ENCODE measurements around the gene PDZRN4. TPM values are rescaled to one million over a fixed set of nuclear protein-coding genes. Genes with fewer than 3 reads are reported as not detected.

The PDZRN4 gene
- polyA plus RNA-seq, 1 donor: 6.6 TPM

- DNase-seq: peak; percentile 30
Observed at GRCh38 chr12:41362510-41362909, 174.4 kb downstream of the PDZRN4 start.

DNA sequence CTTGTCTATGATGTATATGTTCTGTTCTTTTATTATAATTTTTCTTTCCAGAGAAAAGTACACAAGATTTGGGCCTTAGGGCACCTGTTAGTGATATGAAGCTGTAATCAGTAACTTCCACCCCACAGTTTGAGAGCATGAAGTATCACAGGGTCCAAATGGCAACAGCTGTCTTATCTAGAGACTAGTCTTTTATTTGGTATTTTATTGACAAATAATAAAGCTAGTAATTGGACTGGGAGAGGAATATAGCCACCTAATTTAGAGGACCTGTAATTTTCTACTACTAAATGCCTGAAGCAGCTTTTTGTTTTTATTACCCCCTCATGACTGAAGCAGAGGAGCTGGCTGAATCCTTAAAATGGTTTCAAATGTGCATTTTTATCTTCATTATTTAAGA lies 174.8 kb downstream of the PDZRN4 start:
- no peak for DNase-seq

DNA sequence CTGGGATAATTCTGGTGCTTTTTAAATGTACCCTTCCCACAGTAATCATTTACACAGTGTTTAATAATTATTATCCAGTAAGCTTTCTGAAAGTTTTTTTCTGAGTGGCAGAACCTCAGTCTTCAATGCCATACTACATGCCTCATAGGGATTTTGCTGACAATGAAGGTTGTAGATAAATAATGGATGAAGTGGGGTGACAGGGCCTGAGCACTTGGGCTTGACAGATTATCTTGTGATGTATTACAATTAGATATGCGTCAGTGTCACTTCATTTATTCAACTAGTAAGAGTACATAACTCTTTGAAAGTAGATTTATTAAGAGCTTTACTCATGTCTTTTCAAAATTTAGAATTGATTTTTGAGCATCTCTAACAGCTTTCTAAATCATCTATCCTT lies 176.1 kb downstream of the PDZRN4 start:
- DNase-seq: no peak

DNA sequence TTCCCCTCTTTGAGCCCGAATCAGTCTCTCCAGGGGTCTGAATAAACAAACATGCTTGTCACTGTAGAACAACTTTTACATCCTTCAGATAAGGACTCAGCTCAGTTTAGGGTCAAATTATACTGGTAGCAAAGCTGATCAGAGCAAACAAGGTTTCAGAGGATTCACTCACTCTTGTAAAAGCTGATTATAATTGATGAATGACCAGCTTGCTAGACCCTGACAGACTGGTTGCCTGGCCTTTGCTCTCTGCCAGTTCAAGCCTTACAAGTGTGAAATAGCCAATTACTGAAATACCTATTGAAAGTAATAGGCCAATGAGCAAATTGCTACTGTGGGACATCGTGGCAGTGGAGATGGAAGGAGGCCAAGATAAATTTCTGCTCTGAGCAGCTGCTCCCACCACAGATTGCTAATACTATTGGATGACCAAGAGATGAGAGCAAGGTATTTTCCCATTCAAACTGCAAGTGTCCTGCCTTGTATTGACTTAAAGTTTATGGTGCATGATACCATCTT lies 177.6 kb downstream of the PDZRN4 start:
- DNase-seq: peak; percentile 11

DNA sequence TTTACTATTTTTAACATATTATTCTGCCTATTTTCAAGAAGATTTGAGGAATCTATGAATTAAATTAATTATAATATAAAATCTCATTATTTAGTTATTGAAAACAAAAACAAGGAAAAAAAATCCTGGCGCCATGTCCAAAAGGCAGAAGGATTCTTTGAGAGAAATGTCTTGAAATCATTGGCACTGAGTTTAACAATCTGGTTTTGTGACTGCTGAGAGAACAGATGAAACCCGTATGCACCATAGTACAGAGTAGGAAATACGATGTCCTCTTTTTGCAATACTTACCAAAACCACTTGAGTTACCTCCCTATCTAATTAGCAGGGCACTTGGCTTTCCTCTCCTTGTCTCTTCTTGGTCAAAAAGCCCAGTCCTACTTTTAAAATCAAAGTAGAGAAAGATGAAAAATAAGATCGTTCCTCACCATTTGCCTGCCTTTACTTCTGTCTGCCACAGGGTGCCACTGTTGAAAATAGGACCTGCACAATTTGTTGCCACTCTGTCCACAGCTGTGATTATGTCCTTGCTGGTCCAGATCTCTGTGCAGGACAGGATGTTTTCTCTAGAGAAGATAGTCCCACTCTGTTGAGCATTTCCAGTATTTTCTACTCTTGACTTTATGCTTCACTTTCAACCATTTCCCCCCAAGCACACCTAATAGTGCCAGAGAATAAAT lies 179.7 kb downstream of the PDZRN4 start:
- DNase-seq: no peak

GRCh38 chr12:41380878-41381277 lies 192.8 kb downstream of the PDZRN4 start:
- DNase-seq: no peak

GRCh38 chr12:41402801-41403200 lies 214.7 kb downstream of the PDZRN4 start:
- no peak for DNase-seq

GRCh38 chr12:41407232-41407799 lies 219.2 kb downstream of the PDZRN4 start:
- DNase-seq: no peak

GRCh38 chr12:41409628-41410027 lies 221.5 kb downstream of the PDZRN4 start:
- DNase-seq: no peak

DNA sequence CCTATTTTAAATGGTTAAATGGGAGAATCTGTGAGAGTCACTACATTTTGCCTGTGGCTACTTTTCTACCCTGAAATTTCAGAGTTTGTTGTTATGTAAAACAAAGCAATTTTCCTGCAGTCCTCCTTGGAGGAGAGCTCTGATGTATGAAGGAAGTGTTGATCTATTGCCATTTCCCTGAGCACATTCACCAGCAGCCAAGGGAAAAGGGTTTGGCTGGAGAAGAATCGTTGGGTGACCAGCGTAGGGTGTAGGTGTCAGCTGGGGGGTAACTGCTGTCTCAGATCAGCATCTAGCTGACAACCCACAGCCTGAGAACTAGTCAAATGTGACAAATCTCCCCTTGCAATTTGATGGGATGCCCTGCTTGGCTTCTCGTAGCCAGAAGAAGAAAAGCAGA lies 230.5 kb downstream of the PDZRN4 start:
- DNase-seq: no peak

DNA sequence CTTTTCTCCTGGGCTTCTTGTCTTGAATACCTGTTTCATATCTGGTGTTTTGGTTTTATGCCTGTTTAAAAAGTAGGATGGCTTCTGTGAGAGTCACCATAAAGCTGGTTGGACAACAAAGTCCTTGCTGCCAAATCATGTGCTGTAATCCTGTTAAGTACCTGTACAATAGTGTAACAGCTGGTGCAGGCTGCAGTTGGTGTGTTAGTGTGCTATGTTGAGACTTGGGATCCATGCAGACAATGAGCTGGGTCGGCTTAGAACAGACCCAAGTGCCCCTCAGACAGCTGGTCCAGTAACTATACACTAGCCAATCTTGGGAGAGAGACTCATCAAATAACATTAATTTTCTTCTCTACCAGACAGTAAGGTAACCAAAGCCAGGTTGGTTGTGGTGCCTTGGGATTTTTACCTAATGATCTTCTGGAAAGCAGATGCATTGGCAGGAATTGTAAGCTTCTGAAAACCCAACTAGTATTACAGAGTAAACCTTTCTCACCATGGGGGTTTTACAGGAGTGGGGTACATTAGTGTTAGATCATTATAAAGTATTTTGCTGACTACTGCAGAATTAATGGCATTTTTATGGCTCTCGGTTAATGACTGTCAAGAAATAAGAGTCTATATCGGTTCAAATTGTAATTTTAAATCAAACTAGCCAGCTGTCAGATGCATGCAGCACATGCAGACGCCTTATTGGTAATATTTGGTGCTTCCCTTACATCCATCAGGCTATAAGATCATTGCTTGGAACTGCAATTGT lies 231.2 kb downstream of the PDZRN4 start:
- DNase-seq: no peak

DNA sequence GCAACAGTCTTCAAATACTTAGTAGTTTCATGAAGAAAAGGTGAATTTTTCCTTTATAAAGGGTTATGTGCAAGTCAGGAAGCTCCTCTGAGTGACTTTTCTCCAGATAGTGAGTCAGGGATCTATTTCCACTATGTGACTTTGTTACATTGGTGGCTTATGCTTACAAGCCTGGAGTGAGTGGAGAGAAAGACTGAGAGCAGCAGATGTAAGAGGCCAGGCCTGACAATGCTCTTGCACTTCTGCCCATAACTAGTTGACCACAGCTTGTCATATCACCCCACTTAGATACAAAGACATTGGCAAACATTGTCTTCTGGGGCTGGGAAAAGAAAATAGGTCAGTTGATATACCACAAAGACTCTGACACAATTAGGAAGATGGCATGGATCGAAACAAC lies 236.5 kb downstream of the PDZRN4 start:
- no peak for DNase-seq

GRCh38 chr12:41433460-41433859 lies 245.3 kb downstream of the PDZRN4 start:
- DNase-seq: no peak

GRCh38 chr12:41436076-41436475 lies 248.0 kb downstream of the PDZRN4 start:
- no peak for DNase-seq

GRCh38 chr12:41437563-41437962 lies 249.4 kb downstream of the PDZRN4 start:
- peak; percentile 21 for DNase-seq

GRCh38 chr12:41438854-41439541 lies 250.9 kb downstream of the PDZRN4 start:
- DNase-seq: no peak

- no peak for DNase-seq
Observed at GRCh38 chr12:41439801-41440200, 251.7 kb downstream of the PDZRN4 start.

DNA sequence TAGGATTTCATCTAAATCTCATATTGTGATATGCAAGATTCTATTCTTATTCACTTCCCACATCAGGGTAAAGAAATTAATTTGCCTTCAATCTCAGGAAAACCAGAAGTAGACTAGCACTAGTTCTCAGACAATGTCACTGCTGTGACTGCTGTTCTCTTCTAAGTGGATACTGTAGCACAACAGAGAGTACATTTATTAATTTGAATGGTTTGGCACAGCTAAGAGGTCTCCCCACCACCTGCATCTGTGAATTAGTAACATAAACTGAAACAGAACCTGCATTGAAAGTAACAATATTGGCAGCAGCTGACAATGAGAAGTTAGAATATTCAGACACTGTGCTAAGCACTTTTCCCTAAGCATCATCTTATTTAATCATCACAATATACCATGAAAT lies 253.1 kb downstream of the PDZRN4 start:
- DNase-seq: no peak

DNA sequence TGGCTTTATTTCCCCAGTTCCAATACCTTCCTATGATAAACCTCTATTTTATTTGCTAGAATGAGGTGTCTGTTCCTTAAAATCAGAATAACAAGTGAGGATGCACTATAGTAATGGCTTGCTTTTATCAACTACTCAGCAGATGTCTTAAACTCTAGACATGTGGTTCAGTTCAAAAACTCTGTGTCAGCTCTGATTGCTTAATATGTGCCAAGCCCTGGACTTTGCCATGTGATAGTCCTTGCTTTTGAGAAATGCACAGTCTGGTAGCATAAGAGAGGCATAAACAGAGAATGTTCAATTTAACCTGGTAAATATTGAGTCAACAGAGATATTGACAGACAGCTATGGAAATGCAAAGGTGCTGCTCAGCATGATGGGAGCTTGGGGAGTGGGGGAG lies 254.8 kb downstream of the PDZRN4 start:
- no peak for DNase-seq

GRCh38 chr12:41443690-41444089 lies 255.6 kb downstream of the PDZRN4 start:
- DNase-seq: no peak

- DNase-seq: no peak
Observed at GRCh38 chr12:41452838-41453407, 264.8 kb downstream of the PDZRN4 start.

GRCh38 chr12:41453409-41453808 lies 265.3 kb downstream of the PDZRN4 start:
- no peak for DNase-seq

Measured in left kidney (tissue), 2 donors.